GM19438 (cell line): ENCODE measurements around the gene VWA3B.
"Not testable (repeated sequence)": the region's sequence is repeated elsewhere in the genome, so short reads cannot be mapped to it uniquely, and the experiment has no call there.

Source experiments
- ATAC-seq: cut with Tn5 transposase; IDR thresholded peaks from one replicate; pipeline ENCODE4 v1.9.1; 2021; ENCODE audit warnings: low read depth; ENCODE audit not compliant: unreplicated experiment

Gene VWA3B

DNA sequence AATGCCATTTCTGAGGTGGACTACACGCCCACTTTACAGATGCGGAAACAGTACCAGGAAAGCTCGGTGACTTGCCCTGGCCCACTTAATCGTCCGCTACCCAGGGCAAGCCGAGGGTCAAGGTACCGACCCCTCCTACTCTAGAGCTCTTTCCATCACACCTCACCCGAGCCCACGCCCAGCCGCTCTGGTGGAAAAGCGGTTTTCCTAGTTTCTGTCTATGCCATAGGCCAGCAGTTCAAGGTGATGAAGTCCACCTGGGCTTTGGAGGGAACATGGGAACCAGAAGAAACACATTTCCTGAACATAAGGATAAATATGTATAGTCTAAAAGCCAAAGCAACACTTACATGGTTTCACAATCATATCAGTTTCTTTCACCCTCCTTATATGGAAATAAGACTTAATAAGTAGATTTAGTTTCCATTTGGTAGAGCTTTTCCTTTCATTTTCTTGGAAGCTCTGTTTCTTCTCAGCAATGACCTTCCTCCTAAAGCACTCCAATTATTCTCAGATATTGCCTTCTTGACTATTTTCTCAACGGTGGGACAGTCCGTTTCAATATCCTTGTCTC lies 567 bp downstream of the VWA3B start:
- ATAC-seq = no peak

DNA sequence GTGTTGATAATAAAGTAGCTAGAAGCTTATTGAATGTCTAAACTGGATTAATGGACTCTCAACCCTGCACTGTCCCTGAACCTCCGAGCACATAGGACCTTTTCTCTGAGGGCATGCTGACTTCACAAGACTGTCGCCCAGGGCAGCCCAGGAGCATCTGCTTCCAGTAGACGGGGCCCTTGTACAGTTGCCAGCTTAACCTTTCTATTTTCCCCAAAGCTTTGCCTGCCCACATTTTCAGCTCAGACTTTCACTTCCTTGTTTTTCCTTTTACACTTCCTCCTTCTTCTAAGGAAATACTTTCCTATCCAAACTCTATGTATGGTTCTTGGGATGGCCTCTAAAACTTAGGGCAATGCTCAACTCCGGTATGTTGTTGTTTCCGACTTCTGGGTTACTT lies 1.3 kb downstream of the VWA3B start:
- ATAC-seq = no peak

DNA sequence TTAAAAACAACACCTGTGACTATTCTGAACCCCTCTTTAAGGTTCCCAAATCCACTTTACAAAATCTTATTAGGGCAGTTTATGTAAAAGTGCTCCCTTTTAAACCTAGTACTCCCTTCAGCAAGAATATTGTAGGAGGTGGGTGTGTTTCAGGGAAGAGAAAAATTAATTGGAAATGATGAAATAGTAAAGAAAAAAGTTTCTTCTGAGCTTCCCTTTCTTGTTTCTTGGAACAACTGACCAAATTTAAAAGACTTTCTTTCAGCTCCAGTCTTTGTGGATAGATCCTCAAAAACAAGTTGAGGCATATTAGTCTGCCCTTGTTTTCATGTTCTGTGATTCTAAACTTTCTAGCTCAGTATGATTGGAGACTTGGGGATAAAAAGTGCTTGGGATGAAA lies 3.0 kb downstream of the VWA3B start:
- no peak for ATAC-seq

DNA sequence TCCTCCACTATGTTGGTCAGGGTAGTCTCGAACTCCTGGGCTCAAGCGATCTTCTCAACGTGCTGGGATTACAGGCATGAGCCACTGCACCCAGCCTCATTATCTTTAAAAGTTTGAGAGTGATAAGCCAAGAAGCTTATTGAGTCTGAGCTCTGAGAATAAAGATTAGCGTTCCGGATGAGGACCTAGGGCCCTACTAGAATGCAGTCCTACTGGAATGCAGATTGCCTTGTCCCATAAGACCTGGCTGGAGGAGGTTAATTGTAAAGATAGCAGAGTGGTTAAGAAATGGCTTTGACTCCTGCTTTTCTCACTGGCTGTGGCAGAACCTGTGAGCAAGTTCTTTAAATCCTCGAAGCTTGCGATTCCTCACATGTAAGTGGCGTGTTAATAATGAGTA lies 4.0 kb downstream of the VWA3B start:
- ATAC-seq = no peak

DNA sequence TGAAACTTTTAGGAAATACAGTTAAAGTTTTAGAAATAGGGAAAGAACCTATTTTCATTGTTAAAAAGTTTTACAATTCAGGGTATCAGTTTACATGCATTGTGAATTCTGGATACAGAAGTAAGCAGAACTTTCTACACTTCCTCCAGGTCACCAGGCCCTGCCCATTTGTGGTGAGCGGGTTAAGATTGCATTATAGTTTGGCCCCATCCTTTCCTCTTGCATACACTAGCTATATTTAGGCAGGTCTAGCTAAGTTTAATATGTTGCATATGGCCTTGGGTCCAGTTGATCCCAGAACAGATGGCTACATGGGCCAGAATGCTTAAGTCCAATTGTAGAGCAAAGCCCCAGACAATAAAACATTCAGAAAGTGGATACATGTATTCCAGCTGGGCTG lies 4.8 kb downstream of the VWA3B start:
- ATAC-seq = no peak

DNA sequence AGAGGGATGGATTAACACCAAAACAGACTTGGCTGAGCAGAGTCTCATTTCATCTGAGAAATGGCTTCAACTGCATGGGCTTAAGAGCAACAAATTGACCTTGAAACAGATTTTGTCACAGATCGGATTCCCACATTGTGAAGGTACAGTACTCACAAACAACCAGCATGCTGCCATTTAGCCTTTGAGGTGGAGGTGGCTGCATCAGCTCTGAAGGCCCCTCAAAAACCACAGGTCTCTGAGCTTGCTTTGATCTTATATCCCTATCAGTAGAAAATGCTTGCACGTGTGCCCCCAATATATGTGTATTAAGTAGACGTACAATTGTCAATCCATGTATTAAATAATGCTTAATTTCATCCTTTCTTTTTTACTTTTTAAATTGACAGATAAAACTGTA lies 6.2 kb downstream of the VWA3B start:
- ATAC-seq = no peak

DNA sequence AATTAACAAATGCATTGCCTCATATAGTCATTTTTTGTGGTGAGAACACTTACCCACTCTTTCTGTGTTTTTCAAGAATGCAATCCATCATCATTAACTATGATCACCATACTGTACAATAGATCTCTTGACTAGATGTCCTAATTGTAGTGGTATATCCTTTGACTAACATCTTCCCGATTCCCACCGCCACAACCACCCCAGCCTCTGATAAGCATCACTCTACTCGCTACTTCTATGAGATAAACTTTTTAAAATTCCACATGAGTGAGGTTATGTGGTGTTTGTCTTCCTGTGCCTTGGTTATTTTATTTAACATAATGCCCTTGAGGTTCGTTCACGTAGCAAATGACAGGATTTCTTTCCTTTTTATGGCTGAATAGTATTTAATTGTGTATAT lies 6.6 kb downstream of the VWA3B start:
- ATAC-seq = no peak

DNA sequence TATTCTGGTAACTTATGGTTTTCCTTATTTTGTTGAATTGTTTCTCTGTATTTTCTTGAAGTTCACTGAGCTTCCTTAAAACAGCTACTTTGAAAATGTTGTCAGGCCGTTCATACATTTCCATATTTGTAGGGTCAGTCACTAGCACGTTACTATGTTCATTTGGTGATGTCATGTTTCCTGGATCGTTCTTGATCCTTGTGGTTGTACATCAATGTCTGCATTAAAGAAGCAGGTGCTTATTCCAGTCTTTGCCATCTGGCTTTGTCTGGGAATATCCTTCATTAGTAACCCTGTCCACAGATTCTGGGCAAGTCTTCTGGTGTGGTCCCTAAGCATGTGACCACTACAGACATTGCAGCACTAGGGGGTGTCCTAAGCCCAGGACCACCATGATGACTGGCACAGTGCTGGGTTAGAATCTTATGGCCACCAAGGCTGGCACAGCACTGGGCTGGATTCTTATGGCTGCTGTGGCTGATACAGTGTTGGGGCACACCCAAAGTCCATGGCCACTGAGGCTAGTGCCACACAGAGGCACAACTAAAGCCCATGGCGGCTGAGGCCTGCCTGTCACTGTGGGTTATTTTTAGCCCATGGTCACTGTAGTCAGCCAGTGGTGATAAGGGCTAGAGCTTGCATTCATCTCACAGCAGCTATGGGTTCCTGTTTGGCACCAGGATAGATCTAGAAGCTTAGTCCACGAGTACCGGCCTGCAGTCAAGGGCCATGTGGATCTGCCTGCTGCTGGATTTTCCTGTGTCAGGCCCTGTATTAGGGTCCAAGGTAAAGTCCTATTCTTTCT lies 13.2 kb downstream of the VWA3B start:
- no peak for ATAC-seq

DNA sequence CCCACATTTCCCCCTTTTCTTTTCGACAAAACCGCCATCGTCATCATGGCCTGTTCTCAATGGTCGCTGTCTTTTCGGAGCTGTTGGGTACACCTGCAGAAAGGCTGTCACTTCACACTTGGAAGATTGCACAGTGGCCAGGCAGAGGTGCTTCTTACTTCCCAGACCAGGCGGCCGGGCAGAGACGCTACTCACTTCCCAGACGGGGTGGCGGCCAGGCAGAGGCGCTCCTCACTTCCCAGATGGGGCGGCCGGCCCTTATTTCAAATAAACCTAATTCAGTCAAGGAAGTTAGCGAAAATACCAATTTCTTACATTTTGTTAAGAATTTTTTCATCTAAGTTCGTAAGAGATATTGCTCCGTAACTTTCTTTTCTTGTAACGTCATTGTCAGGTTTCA lies 15.3 kb downstream of the VWA3B start:
- not testable (repeated sequence) for ATAC-seq

DNA sequence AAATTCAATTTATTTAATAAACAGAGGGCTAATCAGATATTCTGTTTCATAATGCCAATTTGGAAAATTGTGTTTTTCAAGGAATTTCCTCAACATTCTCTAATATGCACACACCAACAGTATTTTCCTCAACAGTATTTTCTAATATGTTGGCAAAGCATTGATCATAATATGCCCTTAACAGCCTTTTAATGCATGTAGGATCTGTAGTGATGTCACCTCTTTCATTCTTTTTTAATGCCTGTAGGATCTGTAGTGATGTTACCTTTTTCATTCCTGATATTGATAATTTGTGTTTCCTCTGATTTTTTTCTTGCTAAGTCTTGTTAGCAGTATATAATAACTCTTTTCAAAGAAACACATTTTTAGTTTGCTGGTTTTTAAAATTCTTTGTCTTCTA lies 15.9 kb downstream of the VWA3B start:
- ATAC-seq = no peak

DNA sequence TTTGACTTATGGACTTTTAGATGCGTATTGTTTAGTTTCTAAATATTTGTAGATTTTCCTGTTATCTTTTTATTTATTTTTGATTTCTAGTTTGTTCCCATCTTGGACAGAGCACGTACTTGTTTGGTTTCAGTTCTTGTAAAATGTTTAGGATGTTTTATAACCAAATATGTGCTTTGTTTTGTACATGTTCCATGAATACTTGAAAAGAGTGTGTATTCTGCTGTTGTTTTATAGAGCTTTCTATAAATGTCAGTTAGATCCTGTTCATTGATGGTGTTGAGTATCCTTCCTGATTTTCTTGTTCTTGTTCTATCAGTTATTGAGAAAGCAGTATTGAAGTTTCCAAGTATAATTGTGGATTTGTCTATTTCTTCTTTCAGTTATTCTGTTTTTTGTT lies 21.1 kb downstream of the VWA3B start:
- ATAC-seq = no peak

DNA sequence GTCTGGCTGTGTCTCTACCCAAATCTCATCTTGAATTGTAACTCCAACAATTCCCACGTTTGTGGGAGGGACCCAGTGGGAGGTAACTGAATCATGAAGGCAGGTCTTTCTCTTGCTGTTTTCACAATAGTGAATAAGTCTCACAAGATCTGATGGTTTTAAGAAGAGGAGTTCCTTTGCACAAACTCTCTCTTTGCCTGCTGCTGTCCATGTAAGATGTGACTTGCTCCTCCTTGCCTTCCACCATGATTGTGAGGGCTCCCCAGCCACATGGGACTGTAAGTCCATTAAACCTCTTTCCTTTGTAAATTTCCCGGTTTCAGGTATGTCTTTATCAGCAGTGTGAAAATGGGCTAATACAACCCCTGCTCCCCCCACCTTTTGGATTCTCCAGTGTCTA lies 23.8 kb downstream of the VWA3B start:
- no peak for ATAC-seq

DNA sequence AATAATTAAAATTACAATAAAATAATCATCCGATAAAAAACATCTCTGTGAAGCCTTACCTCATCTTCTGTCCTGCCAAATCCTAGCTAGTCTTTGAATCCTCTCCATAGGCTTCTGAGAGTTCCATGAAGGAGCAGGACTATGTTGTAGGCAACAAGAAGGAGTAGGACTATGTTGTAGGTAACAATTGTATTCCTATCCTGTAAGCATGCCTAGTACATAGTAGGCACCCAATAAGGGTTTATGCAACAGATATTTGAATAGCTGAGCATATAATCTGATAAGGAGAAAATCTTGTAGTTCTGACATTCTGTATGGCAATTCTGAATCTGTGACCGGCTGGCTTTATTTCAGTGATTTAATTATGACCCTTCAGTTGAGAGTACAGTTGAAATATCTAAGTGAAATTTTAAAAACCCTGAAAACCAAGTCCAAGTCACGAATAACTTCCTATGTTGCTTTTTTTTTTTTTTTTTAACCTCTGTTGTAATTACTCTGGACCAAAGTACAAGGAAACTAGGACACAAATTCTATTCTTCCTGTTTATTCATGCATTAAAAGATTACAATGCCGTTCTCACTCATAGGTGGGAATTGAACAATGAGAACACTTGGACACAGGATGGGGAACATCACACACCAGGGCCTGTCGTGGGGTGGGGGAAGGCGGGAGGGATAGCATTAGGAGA lies 27.8 kb downstream of the VWA3B start:
- no peak for ATAC-seq

DNA sequence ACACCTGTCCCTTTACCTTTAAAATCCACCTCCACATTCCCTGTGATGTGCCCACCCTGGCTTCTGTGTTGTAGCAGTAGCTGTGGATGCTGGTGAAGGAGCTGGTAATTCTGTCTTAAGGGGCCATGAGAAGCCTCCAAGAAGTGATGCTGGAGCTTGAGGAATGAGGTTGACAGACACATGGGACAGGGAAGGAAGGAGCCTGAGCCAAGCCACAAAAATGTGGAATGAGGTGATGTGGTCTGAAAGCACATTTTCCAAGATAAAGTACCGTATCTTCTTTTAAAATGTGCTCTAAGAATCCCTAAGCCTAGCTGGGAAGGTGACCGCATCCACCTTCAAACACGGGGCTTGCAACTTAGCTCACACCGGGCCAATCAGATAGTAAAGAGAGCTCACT lies 31.2 kb downstream of the VWA3B start:
- ATAC-seq = no peak

DNA sequence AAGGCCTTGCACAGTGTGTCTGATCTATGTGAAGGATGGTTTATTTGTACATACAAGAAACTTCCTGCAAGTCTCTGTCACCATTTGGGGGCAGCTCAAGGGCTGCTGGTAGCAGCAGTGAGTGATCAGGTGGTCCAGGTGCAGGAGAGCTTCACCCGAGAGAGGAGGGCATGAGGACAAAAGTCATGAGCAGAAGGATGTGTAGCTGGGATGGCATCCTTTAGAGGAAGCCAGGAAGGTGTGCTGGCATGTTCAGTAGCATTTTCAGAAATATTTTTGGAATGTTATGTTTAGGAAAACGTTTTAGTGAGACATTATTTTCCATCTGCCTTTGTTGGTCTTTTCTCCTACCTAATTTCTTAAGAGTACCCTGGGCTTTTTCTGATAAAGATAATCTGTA lies 31.9 kb downstream of the VWA3B start:
- ATAC-seq = no peak

DNA sequence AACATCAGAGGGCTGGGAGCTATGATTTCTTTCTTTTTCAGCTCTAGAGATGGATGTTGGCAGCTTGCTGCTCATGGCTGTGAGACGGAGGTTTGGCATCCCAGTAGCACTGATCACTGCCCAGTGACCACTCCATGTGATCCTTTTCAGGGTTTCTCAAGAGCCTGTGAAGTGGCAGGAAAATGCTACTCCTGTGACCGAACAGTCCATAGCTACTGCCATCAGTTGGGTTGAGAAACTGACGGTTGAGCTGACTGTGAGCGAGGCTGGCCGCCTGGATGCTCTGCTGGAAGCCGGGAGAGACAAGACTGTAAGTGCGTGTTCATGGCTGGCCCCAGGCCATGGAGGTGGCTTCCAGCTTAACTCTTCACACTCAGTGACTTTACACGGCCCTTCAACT lies 34.2 kb downstream of the VWA3B start:
- ATAC-seq = no peak

DNA sequence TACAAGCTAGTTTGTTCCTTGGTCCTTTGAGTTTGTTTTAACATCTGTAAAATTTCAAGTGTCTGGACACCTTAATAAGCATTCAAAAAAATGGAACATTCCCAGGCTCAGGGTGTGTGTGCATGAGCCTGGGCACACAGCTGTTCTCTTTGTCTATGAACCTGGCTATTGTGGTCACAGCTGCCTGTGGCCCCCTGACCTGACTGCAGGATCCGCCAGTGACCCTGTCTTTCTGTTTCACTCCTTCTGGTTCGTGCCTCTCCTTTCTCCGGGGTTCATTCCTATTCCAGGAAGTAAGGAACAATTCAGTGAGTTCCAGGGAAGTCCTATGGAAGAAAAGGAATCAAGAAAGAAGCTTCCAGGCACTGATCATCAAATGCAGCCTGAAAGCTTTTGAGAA lies 35.6 kb downstream of the VWA3B start:
- ATAC-seq = no peak

DNA sequence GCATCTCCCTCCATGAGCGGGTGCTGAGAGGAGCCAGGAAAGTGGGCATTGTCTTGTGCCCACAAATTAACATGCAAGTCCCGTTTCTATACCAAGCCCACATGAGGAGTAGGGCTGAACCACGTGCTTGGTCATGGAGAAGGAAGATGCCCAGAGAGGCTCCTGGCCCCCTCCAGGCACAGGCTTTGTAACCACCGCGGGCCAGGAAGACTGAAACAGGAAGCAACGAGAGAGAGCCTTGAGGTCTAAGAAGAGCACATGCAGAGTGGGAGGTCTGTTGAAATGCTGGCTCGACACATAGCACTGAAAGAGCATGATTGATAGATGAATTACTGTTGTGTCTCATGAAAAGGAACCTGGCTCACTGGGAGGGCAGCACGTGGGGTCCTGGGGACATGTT lies 36.3 kb downstream of the VWA3B start:
- ATAC-seq = no peak

DNA sequence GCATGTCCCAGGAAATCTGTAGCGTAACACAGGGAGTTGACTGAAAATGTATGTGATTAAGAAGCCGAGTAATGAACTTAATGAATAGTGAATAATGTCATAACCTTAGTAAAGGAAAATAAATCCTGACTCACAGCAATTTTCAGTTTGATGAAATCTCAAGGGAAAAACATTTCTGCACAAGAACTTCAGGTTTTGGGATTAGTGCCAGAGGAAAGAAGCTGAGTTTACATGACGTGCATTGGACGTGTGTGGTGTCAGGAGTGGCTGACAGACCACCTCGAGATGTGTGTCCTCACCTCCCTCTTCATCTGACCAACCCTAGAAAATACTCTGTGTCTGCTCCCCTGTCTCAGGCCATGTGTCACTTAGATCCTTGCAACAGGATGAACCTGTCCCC lies 39.1 kb downstream of the VWA3B start:
- ATAC-seq = no peak

DNA sequence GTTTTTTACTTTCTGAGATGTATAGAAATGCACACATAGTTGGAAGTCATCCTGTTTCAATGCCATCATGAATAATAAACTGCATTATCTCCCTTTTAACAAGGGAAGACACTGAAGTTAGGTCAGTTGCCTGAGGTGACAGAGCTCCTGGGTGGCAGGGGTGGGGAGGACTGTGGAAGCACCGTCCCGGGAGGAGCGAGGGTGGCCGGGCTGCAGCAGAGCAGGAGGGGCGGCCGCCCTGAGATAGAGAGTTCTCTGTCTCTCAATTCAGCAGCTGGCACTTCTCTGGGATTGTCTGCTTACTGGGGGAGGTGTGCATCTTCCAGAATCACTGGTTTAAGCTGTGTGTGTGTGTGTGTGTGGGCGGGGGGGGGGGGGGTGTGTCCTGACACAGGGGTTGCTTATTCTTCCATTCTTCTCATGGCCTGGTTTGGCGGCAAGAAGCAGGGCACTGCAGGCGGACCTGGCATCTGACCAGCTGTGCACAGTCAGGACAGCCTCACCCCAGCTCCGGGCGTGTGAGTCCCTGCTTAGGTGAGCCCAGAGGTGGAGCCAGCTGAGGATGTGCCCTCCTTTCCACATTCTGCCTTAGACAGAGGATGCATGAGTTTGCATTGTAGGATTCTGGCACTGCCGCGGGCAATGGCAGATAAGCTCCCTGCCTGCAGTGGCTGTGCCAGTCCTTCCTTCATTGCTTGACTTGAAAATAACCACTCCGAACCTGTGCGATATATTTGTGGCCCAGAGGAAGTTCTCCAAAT lies 40.4 kb downstream of the VWA3B start:
- no peak for ATAC-seq

DNA sequence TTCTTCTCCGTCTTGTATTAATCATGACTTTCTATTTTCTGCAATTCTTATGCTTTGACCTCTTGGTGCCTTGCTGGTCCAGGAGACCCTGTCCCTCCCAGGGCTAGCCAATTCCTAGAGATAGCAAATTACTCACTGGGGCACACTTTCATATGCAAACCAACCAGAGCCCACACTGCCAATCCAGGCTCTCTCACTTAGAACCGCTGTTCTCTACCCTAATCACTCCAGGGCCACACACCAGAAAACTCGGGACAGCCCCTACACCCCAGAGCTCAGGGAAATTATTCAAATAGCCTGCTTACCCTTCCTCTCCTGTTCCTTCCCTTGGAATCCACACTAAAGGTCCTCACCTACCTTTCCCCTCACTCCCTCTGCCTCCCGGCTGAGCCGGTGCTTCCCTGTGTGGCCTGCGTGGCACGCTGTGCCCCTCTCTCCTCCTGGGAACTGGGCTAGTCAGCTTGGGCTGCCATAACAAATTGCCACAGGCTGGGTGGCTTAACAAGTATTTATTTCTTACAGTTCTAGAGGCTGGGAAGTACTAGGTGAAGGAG lies 41.7 kb downstream of the VWA3B start:
- ATAC-seq = no peak
